ENCODE data around the gene HELQ.
"Not testable (repeated sequence)": the region's sequence is repeated elsewhere in the genome, so short reads cannot be mapped to it uniquely, and the experiment has no call there.

HELQ gene

DNA sequence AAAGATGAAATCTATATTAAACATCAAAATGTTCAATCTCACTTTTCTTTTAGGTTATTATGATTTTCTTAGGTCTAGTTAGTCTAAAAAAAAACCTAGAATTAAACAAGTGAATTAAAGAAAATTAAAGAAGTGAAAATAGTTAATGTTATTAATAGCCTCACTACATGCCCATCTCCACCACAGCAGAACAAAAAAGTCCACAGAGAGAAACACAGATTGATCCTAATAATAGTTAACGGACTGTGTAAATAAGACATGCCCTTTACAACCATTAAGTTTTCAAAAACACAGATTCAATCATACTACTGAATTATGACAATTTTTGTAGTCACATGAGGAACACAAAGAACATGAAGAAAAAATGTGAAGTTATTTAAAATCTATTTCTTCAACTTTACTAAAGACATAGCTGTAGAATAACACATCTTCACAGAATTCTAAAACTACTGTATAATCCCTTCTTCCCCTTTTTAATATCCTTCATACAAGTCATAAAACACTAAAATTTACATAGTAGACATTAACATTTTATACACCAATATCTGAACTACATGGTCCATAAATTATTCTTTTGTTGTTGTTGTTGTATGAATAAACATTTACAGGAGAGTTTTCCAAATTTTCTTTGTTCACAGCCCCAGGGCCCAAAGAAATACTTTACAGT lies 15.3 kb downstream of the HELQ start:
- DNase-seq (ENCODE audit: low read depth) = no peak

DNA sequence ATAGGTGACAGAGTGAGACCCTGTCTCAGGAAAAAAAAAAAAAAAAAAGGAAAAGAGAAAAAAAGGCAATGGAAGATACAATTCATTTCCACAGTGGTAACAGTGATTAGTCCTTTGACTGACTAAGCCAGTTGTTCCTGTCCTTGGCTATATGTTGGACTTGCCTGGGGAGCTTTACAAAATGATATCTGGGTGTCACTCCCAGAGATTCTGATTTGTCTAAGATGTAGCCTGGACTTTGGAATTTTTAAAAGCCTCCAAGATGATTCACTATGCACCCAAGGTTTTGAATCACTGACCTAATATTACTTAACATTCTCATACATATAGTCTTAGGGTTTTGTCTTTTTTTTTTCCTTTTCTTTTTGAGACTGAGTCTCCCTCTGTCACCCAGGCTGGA lies 16.9 kb downstream of the HELQ start:
- no peak for DNase-seq (ENCODE audit: low read depth)

DNA sequence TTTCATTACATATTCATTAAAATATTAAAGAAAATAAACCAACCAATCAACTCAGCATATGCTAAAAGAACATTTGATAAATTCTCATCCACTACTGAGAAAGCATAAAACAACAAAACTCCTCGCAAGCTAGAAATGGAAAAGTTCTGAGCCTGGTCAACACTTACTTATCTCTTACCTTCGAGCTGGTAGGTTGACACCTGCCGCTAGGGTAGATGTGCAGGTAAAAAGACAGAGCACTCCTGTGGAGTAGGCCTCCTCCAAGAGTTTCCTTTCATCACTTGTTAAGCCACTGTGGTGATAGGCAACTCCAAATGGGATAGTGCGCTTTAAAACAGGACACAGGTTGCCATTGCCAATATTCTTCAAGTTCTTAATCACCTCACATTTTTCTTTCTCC lies 18.9 kb downstream of the HELQ start:
- no peak for DNase-seq (ENCODE audit: low read depth)

DNA sequence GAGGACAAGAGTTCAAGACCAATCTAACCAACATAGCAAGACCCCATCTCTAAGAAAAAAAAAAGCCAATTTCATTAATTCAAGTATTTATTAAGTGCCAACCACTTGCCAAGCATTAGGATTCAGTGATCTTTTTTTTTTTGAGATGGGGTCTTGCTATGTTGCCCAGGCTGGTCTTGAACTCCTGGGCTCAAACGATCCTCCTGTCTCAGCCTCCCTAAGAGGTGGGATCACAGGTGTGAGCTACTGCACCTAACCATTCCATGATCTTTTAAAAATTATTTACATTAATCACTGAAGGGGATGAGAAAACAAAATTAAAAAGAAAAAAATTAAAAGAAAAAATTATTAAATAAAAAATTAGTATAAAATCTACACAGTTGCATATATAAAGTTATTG lies 24.4 kb downstream of the HELQ start:
- DNase-seq (ENCODE audit: low read depth) = no peak

DNA sequence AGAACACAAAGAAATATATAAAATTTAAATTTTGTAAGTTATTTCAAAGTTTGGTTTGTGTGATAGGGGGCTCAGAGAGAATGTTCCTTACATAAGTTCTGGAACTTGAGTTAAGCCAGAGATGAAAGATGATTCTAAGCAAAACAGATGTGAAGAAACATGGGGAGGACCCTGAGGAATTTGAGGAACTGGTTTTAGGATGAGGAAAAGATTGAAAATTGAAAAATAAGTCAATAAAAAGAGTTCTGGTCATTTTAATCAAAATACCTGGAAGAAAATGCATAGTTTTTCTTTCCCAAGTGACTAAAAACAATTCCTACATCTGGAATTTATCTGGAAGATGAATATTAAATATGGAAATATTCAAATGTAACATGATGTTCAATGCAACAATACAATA lies 37.4 kb downstream of the HELQ start:
- DNase-seq (ENCODE audit: low read depth) = no peak

DNA sequence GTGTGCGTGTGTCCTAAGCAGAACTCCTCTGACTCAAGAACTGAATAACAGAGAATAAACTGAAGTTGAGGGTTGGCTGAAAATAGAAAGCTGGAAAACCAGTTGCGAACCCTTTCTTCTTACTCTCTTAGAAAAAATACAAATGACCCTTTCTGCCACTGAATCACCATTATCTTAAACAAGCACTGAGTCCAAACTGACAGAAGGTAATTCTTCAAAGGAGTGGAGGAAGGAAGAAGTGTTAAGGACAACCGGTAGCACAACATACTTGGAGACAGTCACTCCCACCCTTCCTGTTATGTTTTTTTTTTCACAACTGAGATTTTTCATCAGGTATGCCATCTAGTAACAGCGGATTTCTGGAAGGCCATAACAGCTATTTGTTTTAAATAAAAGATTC lies 38.1 kb downstream of the HELQ start:
- no peak for DNase-seq (ENCODE audit: low read depth)

DNA sequence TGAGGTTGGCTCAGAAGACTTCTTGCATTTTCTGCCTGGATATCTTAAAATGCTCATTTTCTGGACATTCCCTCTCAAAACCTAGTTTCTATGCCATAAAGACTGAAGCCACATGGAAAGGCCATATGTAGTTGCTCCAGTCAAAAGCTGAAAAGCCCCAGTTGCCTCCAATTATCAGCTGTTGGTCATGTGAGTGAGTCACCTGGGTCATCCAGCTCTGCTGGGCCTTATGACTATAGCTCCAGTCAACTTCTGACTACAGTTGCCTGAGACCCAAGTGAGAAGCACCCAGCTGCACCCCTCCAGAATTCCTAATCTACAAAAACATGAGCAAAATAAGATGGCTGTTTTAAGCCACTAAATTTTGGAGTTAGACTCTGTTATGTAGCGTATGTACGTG lies 41.9 kb downstream of the HELQ start:
- DNase-seq (ENCODE audit: low read depth) = no peak

DNA sequence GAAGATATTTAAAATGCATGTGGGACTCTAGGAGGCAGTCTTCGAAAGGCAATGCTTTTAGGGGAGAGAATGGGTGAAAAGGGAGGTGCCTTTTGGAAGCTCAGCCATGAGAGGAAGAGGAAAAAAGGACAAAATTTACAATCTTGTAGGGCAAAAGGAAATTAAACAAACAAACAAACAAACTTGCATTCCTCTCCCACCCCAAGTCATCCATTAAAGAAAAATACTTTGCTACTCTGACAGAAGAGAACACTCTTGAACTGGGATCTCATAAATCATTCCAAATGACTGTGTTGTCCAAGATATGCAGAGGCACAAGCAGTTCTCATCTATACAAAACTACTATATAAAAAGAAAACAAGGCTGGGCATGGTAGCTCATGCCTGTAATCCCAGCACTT lies 46.7 kb downstream of the HELQ start:
- no peak for DNase-seq (ENCODE audit: low read depth)

DNA sequence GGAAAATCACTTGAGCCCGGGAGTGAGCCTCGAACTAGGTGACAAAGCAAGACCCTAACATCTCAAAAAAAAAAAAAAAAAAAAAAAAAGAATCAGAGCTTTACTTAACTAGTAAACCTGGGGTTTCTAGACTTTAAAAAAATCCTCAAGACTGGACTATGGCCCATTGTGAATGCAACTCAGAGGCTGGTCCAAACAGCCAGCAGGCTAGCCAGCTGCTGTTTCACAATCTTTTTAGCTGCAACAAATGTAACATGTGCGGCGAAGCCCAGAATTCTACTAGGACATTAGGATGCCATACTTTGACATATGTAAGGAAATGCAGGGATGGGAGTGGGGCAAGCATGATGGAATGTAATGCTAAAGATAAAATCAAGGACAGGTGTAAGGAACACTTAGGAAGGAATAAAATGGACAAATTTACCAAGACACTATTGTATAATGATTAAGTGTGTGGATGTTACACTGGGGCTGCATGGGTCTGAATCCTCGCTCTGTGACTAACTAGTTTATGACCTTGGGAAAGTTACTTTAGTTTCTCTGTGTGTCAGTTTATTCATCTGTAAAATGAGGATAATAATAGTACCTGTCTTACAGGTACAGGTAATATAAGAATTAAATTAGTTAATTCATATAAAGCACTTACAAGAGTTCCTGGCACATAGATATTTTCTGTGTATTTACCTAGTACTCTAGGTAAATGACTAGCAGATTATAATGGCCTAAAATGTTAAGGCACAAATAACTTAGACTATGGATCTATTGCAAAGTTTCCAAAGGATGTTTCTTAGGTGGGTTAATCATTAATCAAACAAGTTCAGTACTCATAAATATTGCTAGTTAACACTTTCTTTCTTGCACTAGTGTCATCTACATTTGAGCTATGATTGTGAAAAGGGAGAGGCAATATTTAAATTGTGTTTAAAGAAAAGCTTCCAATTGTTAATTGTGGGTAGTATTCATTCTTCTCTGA lies 49.5 kb downstream of the HELQ start:
- DNase-seq (ENCODE audit: low read depth) = no peak

DNA sequence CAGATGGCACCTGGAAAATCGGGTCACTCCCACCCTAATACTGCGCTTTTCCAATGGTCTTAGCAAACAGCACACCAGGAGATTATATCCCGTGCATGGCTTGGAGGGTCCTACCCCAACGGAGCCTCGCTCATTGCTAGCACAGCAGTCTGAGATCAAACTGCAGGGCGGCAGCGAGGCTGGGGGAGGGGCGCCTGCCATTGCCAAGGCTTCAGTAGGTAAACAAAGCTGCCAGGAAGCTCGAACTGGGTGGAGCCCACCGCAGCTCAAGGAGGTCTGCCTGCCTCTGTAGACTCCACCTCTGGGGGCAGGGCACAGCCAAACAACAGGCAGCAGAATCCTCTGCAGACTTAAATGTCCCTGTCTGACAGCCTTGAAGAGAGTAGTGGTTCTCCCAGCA lies 57.5 kb downstream of the HELQ start:
- DNase-seq (ENCODE audit: low read depth) = not testable (repeated sequence)

DNA sequence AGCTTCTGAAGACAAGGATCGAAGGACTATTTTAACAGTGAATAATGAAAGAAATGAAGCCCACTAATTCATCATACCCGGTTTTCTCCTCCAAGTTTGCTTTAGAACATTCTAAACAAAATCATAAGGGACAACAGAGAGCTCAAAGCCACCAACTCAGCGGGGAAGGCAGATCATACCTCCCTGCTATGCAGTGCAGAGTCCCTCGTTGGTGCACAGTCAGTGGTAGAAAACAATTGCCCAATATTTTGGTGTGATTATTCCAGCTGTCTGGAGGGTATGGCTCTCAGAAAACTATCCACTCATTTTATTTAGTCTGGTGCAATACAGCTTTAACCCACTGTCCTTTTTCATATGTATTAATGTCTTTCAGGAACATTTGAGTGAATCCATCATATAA lies 61.7 kb downstream of the HELQ start:
- DNase-seq (ENCODE audit: low read depth) = no peak

DNA sequence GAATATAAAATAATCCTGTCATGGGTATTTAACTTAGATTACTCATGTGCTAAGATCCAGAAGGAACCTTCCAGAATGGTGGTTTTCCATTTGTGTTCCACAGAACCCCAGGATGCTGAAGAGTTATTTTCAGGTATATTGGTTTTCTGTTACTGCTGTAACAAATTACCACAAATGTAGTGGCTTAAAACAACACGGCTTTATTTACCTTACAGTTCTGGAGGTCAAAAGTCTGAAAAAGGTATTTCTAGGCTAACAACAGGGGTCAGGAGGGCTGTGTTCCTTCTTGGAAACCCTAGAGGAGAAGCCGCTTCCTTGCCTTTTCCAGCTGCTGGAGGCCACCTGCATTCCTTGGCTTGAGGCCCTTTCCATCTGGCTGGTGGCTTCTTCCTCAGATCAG lies 63.1 kb downstream of the HELQ start:
- DNase-seq (ENCODE audit: low read depth) = no peak

DNA sequence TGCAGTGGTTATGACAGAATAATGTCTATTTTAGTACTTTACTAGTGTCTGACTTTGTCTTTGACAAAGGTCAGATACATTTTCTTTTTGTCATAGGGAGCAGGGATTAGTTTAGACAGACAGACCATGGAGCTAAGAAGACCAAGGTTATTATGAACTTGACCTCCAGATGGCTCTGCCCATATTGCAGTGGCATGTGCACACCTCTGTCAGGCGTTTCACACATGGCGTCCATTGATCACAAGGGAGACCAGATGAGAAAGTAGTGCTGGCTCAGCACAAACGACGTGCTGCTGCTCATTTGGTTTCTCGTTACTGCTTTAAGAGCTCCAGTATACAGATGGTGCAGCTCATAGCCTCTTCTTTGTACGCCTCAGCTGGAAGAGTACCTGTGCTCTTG lies 64.7 kb downstream of the HELQ start:
- no peak for DNase-seq (ENCODE audit: low read depth)

DNA sequence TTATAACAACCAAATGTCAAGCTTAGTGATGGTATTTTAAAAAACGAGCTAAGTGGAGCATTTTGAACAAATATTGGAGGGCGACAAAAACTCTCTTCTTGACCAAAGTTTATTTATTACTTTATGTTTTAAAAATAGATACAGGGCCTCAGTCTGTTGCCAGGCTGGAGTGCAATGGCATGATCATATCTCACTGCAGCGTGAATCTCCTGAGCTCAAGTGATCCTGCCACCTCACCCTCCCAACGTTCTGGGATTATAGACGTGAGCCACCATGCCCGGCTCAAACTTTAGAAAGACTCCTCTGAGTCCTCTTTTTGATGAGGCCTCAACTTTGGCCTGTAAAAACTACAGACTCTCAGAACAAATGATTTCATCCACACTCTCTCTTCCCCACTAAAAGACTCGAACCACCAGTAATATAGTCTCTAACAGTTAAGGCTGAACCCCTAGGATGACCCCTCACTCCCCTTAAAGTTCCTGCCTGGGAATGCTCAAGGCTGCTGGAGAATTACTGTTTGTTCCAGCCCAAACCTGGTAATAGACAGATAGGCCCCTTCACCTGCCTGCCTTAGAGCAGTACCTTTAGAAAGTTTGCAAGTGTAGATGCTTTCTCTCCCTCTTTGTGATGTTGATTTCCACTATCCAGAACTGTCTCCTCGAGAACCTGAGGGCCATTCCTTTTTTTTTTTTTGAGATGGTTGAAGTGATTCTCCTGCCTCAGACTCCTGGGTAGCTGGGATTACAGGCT lies 65.7 kb downstream of the HELQ start:
- no peak for DNase-seq (ENCODE audit: low read depth)

DNA sequence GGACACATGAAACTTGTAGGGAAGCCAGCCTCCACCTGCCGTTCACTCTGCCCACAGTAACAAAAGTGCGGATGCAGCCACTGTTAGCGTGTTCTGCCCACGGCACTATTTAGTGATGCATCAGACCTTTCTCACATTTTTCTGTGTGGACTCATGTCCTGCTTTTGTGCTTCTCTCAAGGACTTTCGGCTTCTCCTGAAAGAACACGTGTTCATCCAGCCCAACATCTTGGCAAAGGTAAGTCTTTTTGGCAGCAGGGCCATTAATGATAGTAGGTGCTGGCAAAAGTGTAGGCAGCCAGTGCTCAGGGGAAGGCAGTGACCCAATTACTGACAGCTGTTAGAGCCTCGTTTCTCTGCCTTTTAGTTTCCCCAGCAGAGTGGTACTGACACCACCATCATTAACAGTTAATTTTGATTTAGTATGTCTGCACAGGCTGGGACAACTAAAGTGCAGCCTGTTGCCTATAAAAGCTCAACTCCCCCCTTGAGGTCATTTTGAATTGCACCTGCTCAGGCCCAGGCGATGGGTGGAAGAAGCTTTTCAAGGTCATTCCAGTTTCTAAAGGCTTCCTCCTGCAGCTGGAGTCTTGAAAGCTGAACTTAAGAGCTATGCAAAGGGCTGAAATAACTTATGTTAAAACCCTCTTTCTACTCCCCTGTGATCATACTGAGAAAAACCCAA lies 66.4 kb downstream of the HELQ start:
- DNase-seq (ENCODE audit: low read depth) = no peak

DNA sequence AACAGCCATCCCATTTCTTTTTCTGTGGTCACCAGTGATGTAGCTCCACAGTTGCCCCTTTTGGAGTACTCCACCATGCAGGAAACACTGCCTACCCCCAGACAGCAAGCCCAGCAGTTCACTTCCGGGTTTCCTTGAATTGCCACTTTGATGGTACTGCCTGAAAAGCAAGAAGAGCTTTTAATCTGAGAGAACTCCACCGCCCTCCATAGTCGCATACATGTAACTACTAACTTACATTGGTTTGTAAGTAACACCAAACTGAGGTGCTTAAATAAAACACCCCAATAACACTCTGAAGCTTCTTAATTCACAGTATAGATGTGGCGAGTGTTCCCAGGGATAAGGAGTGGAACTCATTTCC lies 67.3 kb downstream of the HELQ start:
- no peak for DNase-seq (ENCODE audit: low read depth)

DNA sequence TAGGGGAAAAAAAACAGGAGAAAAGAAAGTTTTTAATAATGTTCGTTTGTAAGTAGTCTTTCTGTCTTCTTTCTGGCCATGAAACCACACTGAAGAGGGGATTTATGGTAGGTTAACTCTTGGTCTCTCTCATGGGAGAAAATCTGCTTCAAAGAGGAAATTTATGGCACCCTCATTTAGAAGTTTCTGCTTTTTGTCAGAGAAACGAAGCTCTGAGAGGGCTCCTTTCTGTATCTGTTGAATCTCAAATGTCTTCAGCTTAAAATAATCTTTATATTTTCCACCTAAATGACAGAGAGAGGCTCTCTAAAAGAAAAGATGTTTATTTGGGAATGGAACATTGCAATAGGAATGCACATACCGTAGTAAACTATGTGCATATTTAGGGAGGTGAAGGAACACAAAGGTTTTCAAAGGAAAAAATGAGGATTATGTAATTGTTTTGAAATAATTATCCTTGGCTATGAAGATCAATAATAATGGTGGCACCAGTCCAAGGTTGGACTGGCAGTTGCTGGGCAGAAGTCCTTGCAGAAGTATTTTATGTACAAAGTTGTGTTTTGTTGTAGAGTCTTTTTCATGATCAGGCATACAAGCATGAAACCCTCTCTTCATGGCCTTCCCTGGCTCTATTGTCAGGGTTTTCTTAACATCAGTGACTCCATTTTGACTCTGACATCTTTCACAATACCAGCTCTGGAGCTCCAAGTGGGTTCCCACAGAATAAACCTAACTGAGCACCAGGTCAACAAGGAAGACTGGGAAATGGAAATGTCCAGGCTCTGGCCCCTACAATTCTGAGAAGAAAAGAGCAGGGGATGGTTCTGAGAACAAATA lies 67.9 kb downstream of the HELQ start:
- no peak for DNase-seq (ENCODE audit: low read depth)

DNA sequence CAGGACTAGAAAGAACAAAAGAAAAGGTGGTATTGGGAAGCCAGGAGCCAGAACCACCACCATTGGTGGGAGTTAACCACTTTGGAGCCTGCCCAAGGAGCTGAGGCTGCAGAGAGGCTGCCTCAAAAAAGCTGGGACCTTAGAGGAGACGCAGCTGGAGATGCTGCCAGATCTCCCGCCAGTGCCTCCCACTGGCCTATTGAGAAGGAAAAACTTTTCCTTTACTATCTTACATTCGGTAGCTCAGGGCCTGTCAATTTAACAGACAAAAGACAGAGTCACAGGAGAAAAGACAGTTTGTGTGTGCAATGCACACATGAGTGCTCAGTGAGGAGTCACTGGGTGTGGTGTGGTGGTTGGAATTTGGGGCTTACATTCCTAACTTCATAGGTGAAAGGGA lies 68.6 kb downstream of the HELQ start:
- DNase-seq (ENCODE audit: low read depth) = no peak

DNA sequence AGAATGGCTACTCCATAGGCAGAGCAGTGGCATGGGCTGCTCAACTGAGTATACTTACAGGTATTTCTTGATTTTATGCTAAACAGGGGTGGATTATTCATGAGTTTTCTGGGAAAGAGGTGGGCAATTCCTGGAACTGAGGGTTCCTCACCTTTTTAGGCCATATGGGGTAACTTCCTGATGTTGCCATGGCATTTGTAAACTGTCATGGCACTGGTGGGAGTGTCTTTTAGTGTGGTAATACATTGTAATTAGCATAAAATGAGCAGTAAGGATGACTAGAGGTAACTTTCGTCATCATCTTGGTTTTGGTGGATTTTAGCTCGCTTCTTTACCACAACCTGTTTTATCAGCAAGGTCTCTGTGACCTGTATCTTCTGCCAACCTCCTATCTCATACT lies 72.8 kb downstream of the HELQ start:
- DNase-seq (ENCODE audit: low read depth) = no peak

DNA sequence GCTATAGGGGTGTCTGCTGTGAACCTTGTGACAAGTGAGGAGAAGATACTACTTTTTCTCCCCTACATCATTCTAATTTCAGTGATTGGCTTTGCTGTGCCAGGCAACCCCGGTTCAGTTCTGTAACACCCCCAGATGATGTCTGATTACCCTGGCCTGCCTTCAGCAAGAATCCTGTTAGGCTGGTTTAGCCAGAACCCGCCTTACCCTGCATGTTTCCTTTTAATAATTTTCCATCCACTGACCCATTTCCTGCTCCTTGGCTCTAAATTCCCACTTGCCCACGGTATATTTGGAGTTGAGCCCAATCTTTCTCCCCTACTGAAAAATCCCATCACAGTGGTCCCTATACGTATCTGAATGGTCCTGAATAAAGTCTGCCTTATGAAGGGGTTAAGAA lies 74.5 kb downstream of the HELQ start:
- DNase-seq (ENCODE audit: low read depth) = no peak

DNA sequence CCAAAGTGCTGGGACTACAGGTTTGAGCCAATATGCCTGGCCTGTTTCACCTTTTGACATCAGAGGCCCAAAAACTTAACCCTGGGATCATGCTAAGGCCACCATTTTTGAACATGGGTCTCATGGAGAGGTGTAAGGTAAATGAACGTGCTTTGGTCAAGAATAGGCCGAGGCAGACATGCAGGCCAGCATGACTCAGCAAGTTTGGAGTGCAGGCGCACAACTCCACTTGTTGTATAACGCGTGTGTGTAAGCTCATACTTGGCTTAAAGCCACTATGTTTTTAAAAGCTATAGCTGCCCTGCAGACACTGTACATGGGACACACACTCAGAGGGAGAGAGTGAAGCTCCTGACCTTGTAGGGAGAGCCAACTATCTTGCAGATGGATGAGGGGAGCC lies 77.2 kb downstream of the HELQ start:
- no peak for DNase-seq (ENCODE audit: low read depth)
